Caco-2 (cell line): ENCODE measurements around the gene MAP3K7. TPM values are rescaled to one million over a fixed set of nuclear protein-coding genes. Genes with fewer than 3 reads are reported as not detected.

ENCODE experiments used
- Bru-seq: library from RNA; stranded (reverse); fragments of 400-500 nt; gene quantifications from one replicate; lab custom pipeline; 2021; lab: Mats Ljungman, UMichigan
- BruChase-seq, 2 experiments: library from RNA; stranded (reverse); fragments of 400-500 nt; gene quantifications; one replicate each; lab custom pipeline; 2021; lab: Mats Ljungman, UMichigan
- BruUV-seq: library from RNA; stranded (reverse); fragments of 400-500 nt; replicated peaks from 2 replicates; lab custom pipeline; 2021; lab: Mats Ljungman, UMichigan
- CTCF ChIA-PET: fragments of 300-600 bp; sonication (Branson Sonifier 250); formaldehyde crosslinking; loops from one replicate; lab custom pipeline; 2022; ENCODE audit warnings: antibody characterized with exemption; lab: Charles Lee
- POLR2A ChIA-PET: fragments of 300-600 bp; sonication (Branson Sonifier 250); formaldehyde crosslinking; loops from one replicate; lab custom pipeline; 2022; ENCODE audit warnings: antibody characterized with exemption; lab: Charles Lee
- DNase-seq, 2 experiments: peaks; one replicate each; pipeline versions ENCODE4 v3.0.0 to v3.0.0-alpha.2; 2020 to 2022
- H3K27me3 ChIP-seq: replicated peaks from 2 replicates; pipeline ENCODE4 v1.6.0; 2011; ENCODE audit warnings: low read length; ENCODE audit not compliant: control insufficient read depth, insufficient read depth
- H3K36me3 ChIP-seq: 2 replicates; pipeline ENCODE4 v1.5.1; 2011; ENCODE audit warnings: low read length; ENCODE audit not compliant: control insufficient read depth, insufficient read depth
- H3K4me1 ChIP-seq: fragments of 250-450 bp; sonication (Bioruptor Pico); 2 replicates; pipeline ENCODE4 v1.5.1; 2020; ENCODE audit warnings: mild to moderate bottlenecking
- H3K4me3 ChIP-seq: 2 replicates; pipeline ENCODE4 v1.5.1; 2011; ENCODE audit warnings: low read depth, mild to moderate bottlenecking, control low read depth, low read length
- H3K9me3 ChIP-seq: fragments of 250-450 bp; sonication (Bioruptor Pico); 2 replicates; pipeline ENCODE4 v1.5.1; 2020; ENCODE audit warnings: mild to moderate bottlenecking, moderate library complexity
- H3K27ac Mint-ChIP-seq: one replicate; pipeline ENCODE4 v1.8.0; 2022; ENCODE audit warnings: mixed read lengths; ENCODE audit not compliant: unreplicated experiment
- H3K27me3 Mint-ChIP-seq: one replicate; pipeline ENCODE4 v1.8.0; 2022; ENCODE audit warnings: mixed read lengths; ENCODE audit not compliant: insufficient read depth, unreplicated experiment
- H3K36me3 Mint-ChIP-seq: one replicate; pipeline ENCODE4 v1.8.0; 2022; ENCODE audit warnings: mild to moderate bottlenecking, mixed read lengths; ENCODE audit not compliant: insufficient read depth, unreplicated experiment
- H3K4me1 Mint-ChIP-seq: one replicate; pipeline ENCODE4 v1.8.0; 2022; ENCODE audit warnings: low read depth, mixed read lengths; ENCODE audit not compliant: unreplicated experiment
- H3K4me3 Mint-ChIP-seq: one replicate; pipeline ENCODE4 v1.8.0; 2022; ENCODE audit warnings: mild to moderate bottlenecking, moderate library complexity, mixed read lengths; ENCODE audit not compliant: unreplicated experiment
- H3K9me3 Mint-ChIP-seq: one replicate; pipeline ENCODE4 v1.8.0; 2022; ENCODE audit warnings: mixed read lengths; ENCODE audit not compliant: unreplicated experiment
- CTCF ChIP-seq, 2 experiments: fragments of 200-600 bp in 1 of 2; IDR thresholded peaks; 1 replicate in 1 of 2; 2 replicates in 1 of 2; pipeline versions ENCODE4 v1.5.1 to v1.8.0; 2011 to 2022; ENCODE audit warnings: antibody characterized with exemption in 1 of 2, control low read depth in 1 of 2, inconsistent platforms in 1 of 2, low read depth in 1 of 2, low read length in 1 of 2, mild to moderate bottlenecking in 1 of 2, moderate library complexity in 1 of 2; ENCODE audit not compliant: insufficient read depth in 1 of 2, severe bottlenecking in 1 of 2, unreplicated experiment in 1 of 2
- intact Hi-C: fragments of 100-400 bp; cut with micrococcal nuclease; formaldehyde crosslinking; loops from one replicate; pipeline ENCODE4 v1.10.0; 2022; ENCODE audit not compliant: unreplicated experiment
- long read RNA-seq: library from polyadenylated mRNA; stranded (forward); transcript quantifications from one replicate; pipeline ENCODE4 v2.0.0, GENCODE V29; 2022
- total RNA-seq: library from RNA; stranded (reverse); gene quantifications from 2 replicates; pipeline ENCODE4 v1.2.3, GENCODE V29; 2022

The MAP3K7 gene
- total RNA-seq, result 27.0 and 27.7 TPM in 2 replicates
- percentile 89 among the genes with signal in this experiment for Bru-seq, nascent RNA
- percentile 86 among the genes with signal in this experiment for BruChase-seq, experiment 1, labeled RNA remaining after a 2-hour chase
- percentile 83 among the genes with signal in this experiment for BruChase-seq, experiment 2, labeled RNA remaining after a 6-hour chase
- long read RNA-seq, full-length matches to known transcripts, result 81 of 102 reads
- long read RNA-seq, partial matches to known transcripts, result 1 of 102 reads
- long read RNA-seq, other reads (novel, unspliced or antisense), result 20 of 102 reads

GRCh38 chr6:90586836-90587638, at the start of gene MAP3K7:
MAP3K7 (minus strand) TSS chr6:90587072; CDS start chr6:90586883, 189 bp downstream.
- Histone ChIP-seq H3K36me3 (no peaks in the 10 kb centered on the region), H3K27me3 (no peaks in the 10 kb centered on the region), H3K4me1 (0 out of 2 replicates have a peak, but pooled peaks cover 8% of the 10 kb centered on the region), H3K4me3 (peak within 1 kb of the TSS; percentile 80), H3K9me3 (no peaks in the 10 kb centered on the region)
- Mint-ChIP-seq H3K36me3 (peaks cover 14% of the 10 kb centered on the region), H3K9me3 (no peaks in the 10 kb centered on the region), H3K4me1 (no peaks in the 10 kb centered on the region), H3K4me3 (peak within 1 kb of the TSS; percentile 97), H3K27ac (peak within 1 kb of the TSS; percentile 98), H3K27me3 (no peaks in the 10 kb centered on the region)
- intact Hi-C loops, result no loop called here
- ChIA-PET CTCF (interaction anchor here (0.6 kb wide), 1 partner anchor 369 kb away, joined by 7 read pairs; no protein-coding TSS in a partner anchor), POLR2A (interaction anchor here (0.9 kb wide), 1 partner anchor 14 kb away, joined by 3 read pairs; no protein-coding TSS in a partner anchor)
- no peak for TF ChIP-seq CTCF (IDR thresholded peaks at IDR 0.05; ENCODE audit: insufficient read depth in 1 of 2, low read depth in 1 of 2, low read length in 1 of 2, severe bottlenecking in 1 of 2, unreplicated experiment in 1 of 2)
- DNase-seq, result peak; percentile 93 to 95
- no TSS peak for BruUV-seq

DNA sequence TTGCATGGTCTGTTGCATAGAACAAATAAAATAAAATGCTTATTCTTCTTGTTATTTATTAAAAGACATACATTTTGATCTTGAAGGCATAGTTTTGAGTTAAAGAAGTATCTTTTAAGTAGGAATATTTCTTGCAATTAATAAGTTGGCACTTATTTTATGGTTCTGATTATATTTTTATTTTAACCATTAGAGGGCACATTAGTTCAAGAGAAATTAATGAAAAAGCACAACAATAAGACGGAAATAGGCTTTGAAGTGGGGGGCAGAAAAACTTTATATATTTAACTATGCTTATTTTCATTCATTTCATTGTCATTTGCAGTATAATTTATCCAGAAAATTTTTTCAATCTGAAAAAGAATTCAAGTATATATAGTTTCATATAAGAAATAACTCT, 44.2 kb upstream of the MAP3K7 start:
- DNase-seq, result no peak
- H3K4me1 ChIP-seq, result no peaks in the 10 kb centered on the region
- no peaks in the 10 kb centered on the region for H3K36me3 ChIP-seq
- no peak for TF ChIP-seq CTCF (IDR thresholded peaks at IDR 0.05; ENCODE audit: insufficient read depth in 1 of 2, low read depth in 1 of 2, low read length in 1 of 2, severe bottlenecking in 1 of 2, unreplicated experiment in 1 of 2)
- no peaks in the 10 kb centered on the region for H3K36me3 Mint-ChIP-seq
- H3K9me3 Mint-ChIP-seq, result peaks cover 15% of the 10 kb centered on the region
- no peak overlapping the region for H3K4me3 Mint-ChIP-seq
- no peaks in the 10 kb centered on the region for H3K4me1 Mint-ChIP-seq
- H3K4me3 ChIP-seq, result no peak overlapping the region
- intact Hi-C loops, result no loop called here
- no peaks in the 10 kb centered on the region for H3K9me3 ChIP-seq
- no peak overlapping the region for H3K27ac Mint-ChIP-seq
- no TSS peak for BruUV-seq
- ChIA-PET POLR2A (no interaction called here), CTCF (no interaction called here)
- H3K27me3 Mint-ChIP-seq, result peaks cover 4% of the 10 kb centered on the region
- H3K27me3 ChIP-seq, result no peaks in the 10 kb centered on the region

DNA sequence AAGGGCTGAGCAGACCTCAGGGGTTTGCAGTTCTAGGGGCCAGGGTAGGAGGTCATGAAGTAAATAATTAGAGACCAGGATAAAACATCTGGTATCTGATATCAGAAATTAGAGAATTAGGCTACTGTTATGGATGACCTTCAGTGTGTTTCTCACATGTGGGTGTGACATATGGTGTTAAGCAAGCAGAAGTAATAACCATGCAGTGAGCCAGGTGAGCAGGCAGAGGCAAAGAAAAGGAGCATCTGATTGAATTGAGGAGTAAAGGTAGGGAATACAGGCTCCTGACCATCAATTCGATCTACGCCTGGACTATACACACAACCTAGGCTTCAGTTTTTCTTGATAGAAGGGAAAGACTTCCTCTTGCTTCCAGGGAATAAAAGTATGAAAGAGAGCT, 34.7 kb upstream of the MAP3K7 start:
- H3K9me3 Mint-ChIP-seq, result no peaks in the 10 kb centered on the region
- no peak overlapping the region for H3K27ac Mint-ChIP-seq
- BruUV-seq, result no TSS peak
- Histone ChIP-seq H3K9me3 (no peaks in the 10 kb centered on the region), H3K27me3 (no peaks in the 10 kb centered on the region), H3K4me3 (no peak overlapping the region), H3K4me1 (no peaks in the 10 kb centered on the region), H3K36me3 (no peaks in the 10 kb centered on the region)
- H3K27me3 Mint-ChIP-seq, result peaks cover 23% of the 10 kb centered on the region
- H3K36me3 Mint-ChIP-seq, result no peaks in the 10 kb centered on the region
- intact Hi-C loops, result no loop called here
- H3K4me3 Mint-ChIP-seq, result no peak overlapping the region
- ChIA-PET POLR2A (no interaction called here), CTCF (no interaction called here)
- no peak for TF ChIP-seq CTCF (IDR thresholded peaks at IDR 0.05; ENCODE audit: insufficient read depth in 1 of 2, low read depth in 1 of 2, low read length in 1 of 2, severe bottlenecking in 1 of 2, unreplicated experiment in 1 of 2)
- H3K4me1 Mint-ChIP-seq, result no peaks in the 10 kb centered on the region
- no peak for DNase-seq
